Measurements from ENCODE around the gene ZNF660.
"Not testable (repeated sequence)": the region's sequence is repeated elsewhere in the genome, so short reads cannot be mapped to it uniquely, and the experiment has no call there.

ZNF660 gene

GRCh38 chr3:44584646-44585501 lies at the start of gene ZNF660:
Gene ZNF660, plus strand, starts transcription at chr3:44584964. Its CDS starts 9,230 bp downstream, at chr3:44594194.
- peak; percentile 25 for DNase-seq

- DNase-seq = no peak
These were observed 49.4 kb upstream of the ZNF660 start for GRCh38 chr3:44535364-44535763.

- not testable (repeated sequence) for DNase-seq
These were observed 40.0 kb upstream of the ZNF660 start for GRCh38 chr3:44544811-44545210.

- peak; percentile 54 for DNase-seq
These were observed 29.9 kb upstream of the ZNF660 start, which contains the start of gene ZKSCAN7 for GRCh38 chr3:44554626-44555592. Gene ZKSCAN7, plus strand, starts transcription at chr3:44555193. Its CDS starts 1,855 bp downstream, at chr3:44557048.

GRCh38 chr3:44555723-44556122 lies 29.0 kb upstream of the ZNF660 start:
- no peak for DNase-seq

- DNase-seq = no peak
These were observed 27.7 kb upstream of the ZNF660 start for GRCh38 chr3:44557074-44557473.

GRCh38 chr3:44561076-44561475 lies 23.7 kb upstream of the ZNF660 start:
- DNase-seq = no peak

GRCh38 chr3:44562147-44562546 lies 22.6 kb upstream of the ZNF660 start:
- no peak for DNase-seq

GRCh38 chr3:44568561-44568960 lies 16.2 kb upstream of the ZNF660 start:
- no peak for DNase-seq

- DNase-seq = no peak
These were observed 13.7 kb upstream of the ZNF660 start for GRCh38 chr3:44571024-44571423.

GRCh38 chr3:44576613-44577012 lies 8.2 kb upstream of the ZNF660 start:
- no peak for DNase-seq

- not testable (repeated sequence) for DNase-seq
These were observed 7.3 kb upstream of the ZNF660 start for GRCh38 chr3:44577354-44577952.

GRCh38 chr3:44578316-44578715 lies 6.4 kb upstream of the ZNF660 start:
- not testable (repeated sequence) for DNase-seq

GRCh38 chr3:44578924-44579515 lies 5.7 kb upstream of the ZNF660 start:
- DNase-seq = not testable (repeated sequence)

- not testable (repeated sequence) for DNase-seq
These were observed 5.0 kb upstream of the ZNF660 start for GRCh38 chr3:44579749-44580148.

GRCh38 chr3:44580971-44581370 lies 3.8 kb upstream of the ZNF660 start:
- DNase-seq = not testable (repeated sequence)

GRCh38 chr3:44596621-44597020 lies 11.9 kb downstream of the ZNF660 start:
- DNase-seq = no peak

GRCh38 chr3:44601749-44602148 lies 17.0 kb downstream of the ZNF660 start:
- DNase-seq = no peak

GRCh38 chr3:44612678-44613077 lies 27.9 kb downstream of the ZNF660 start:
- no peak for DNase-seq

GRCh38 chr3:44624749-44625480 lies 40.2 kb downstream of the ZNF660 start, which contains the start of gene ZNF197:
Gene ZNF197, plus strand, starts transcription at chr3:44625036. Its CDS starts 4,119 bp downstream, at chr3:44629155.
- peak; percentile 87 for DNase-seq

- no peak for DNase-seq
These were observed 44.0 kb downstream of the ZNF660 start for GRCh38 chr3:44628716-44629115.

- no peak for DNase-seq
These were observed 47.4 kb downstream of the ZNF660 start for GRCh38 chr3:44632193-44632592.
